Tibial nerve (tissue), 4 donors: Measurements from ENCODE around the gene ALX4. TPM values are rescaled to one million over a fixed set of nuclear protein-coding genes. Genes with fewer than 3 reads are reported as not detected.

Experiments
- DNase-seq, 2 donors: peaks; one replicate each; pipeline ENCODE4 v3.0.0-alpha.2; 2019; ENCODE audit warnings: low spot score in 2 of 2
- H3K27ac ChIP-seq, 4 donors: fragments of 200-600 bp; sonication (generic) in 3 of 4; one replicate each; pipeline ENCODE4 v1.5.1; 2017 to 2019; ENCODE audit warnings: mild to moderate bottlenecking in 1 of 4
- H3K27me3 ChIP-seq, 2 donors: fragments of 200-600 bp; sonication (generic) in 1 of 2; one replicate each; pipeline versions ENCODE4 v1.5.1 to v1.6.0; 2017 to 2019
- H3K36me3 ChIP-seq, 3 donors: fragments of 200-600 bp; sonication (generic); one replicate each; pipeline ENCODE4 v1.5.1; 2018 to 2019
- H3K4me1 ChIP-seq, 4 donors: fragments of 200-600 bp; sonication (generic) in 3 of 4; one replicate each; pipeline ENCODE4 v1.5.1; 2017 to 2019
- H3K4me3 ChIP-seq, 4 donors: fragments of 200-600 bp; sonication (generic) in 3 of 4; one replicate each; pipeline ENCODE4 v1.5.1; 2017 to 2019; ENCODE audit warnings: mild to moderate bottlenecking in 1 of 4, moderate library complexity in 1 of 4
- H3K9me3 ChIP-seq, 4 donors: fragments of 200-600 bp; sonication (generic) in 3 of 4; one replicate each; pipeline ENCODE4 v1.5.1; 2017 to 2019
- EP300 ChIP-seq, 2 donors: sonication (generic); formaldehyde crosslinking; IDR thresholded peaks; one replicate each; pipeline ENCODE4 v1.6.1; 2017; ENCODE audit warnings: antibody characterized with exemption in 2 of 2, mild to moderate bottlenecking in 1 of 2
- POLR2A ChIP-seq, 2 donors: fragments of 450-650 bp; IDR thresholded peaks; one replicate each; pipeline ENCODE4 v1.6.1; 2017; ENCODE audit warnings: antibody characterized with exemption in 2 of 2, mild to moderate bottlenecking in 2 of 2, moderate library complexity in 2 of 2
- WGBS, 2 donors: methylation state at CpG; one replicate each; pipeline ENCODE4 v1.1.5; 2018; 5-methylcytosine and 5-hydroxymethylcytosine counted together
- total RNA-seq, 4 donors: library from RNA; depleted of rRNA; stranded (reverse); fragments of >200 nt; gene quantifications; one replicate each; pipeline ENCODE4 v1.1.0, GENCODE V29; 2016
- TF ChIP-seq, protein P1 (sequence below), 5 experiments: fragments of 200-600 bp in 3 of 5; fragments of 450-650 bp in 2 of 5; sonication (generic) in 3 of 5; IDR thresholded peaks; one replicate each; pipeline ENCODE4 v1.5.1; 2016 to 2019; ENCODE audit warnings: antibody characterized with exemption in 5 of 5, mild to moderate bottlenecking in 3 of 5, moderate library complexity in 2 of 5

The ALX4 gene
- total RNA-seq, 4 donors from 2014 or later, result under 0.01 to 0.30 (median 0.22) TPM; not detected in 1

DNA sequence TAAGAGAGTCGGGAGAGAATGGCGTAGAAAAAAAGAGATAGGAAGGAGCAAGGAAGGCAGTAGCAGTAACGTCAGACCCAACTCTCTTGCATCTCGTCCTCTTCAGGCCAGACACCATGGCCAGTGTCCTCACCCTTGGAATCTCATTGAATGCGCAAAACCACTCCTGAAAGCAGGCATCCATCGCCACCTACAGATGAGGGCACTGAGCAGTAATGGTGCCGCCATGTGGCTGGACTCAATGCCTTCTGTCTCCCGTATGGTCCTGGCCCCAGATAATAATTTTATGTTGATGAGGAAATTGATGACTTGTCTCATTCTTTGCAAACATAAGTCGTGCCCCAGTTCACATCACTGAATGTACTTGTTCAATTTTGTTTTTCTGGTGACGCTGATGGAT is 17.8 kb upstream of the ALX4 start:
- Histone ChIP-seq H3K27ac (no peak overlapping the region), H3K27me3 (peaks cover 0 to 96% of the 10 kb centered on the region in 2 donors), H3K4me1 (no peaks in the 10 kb centered on the region), H3K9me3 (no peaks in the 10 kb centered on the region), H3K4me3 (no peak overlapping the region), H3K36me3 (no peaks in the 10 kb centered on the region)
- TF ChIP-seq POLR2A (IDR thresholded peaks at IDR 0.05) (no peak), EP300 (IDR thresholded peaks at IDR 0.05) (no peak)
- TF ChIP-seq, protein P1, sequence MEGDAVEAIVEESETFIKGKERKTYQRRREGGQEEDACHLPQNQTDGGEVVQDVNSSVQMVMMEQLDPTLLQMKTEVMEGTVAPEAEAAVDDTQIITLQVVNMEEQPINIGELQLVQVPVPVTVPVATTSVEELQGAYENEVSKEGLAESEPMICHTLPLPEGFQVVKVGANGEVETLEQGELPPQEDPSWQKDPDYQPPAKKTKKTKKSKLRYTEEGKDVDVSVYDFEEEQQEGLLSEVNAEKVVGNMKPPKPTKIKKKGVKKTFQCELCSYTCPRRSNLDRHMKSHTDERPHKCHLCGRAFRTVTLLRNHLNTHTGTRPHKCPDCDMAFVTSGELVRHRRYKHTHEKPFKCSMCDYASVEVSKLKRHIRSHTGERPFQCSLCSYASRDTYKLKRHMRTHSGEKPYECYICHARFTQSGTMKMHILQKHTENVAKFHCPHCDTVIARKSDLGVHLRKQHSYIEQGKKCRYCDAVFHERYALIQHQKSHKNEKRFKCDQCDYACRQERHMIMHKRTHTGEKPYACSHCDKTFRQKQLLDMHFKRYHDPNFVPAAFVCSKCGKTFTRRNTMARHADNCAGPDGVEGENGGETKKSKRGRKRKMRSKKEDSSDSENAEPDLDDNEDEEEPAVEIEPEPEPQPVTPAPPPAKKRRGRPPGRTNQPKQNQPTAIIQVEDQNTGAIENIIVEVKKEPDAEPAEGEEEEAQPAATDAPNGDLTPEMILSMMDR (IDR thresholded peaks at IDR 0.05), result no peak
- no peak for DNase-seq
- 54 to 58% methylated on average over 10 of the region's 10 CpGs for WGBS, 2 donors

DNA sequence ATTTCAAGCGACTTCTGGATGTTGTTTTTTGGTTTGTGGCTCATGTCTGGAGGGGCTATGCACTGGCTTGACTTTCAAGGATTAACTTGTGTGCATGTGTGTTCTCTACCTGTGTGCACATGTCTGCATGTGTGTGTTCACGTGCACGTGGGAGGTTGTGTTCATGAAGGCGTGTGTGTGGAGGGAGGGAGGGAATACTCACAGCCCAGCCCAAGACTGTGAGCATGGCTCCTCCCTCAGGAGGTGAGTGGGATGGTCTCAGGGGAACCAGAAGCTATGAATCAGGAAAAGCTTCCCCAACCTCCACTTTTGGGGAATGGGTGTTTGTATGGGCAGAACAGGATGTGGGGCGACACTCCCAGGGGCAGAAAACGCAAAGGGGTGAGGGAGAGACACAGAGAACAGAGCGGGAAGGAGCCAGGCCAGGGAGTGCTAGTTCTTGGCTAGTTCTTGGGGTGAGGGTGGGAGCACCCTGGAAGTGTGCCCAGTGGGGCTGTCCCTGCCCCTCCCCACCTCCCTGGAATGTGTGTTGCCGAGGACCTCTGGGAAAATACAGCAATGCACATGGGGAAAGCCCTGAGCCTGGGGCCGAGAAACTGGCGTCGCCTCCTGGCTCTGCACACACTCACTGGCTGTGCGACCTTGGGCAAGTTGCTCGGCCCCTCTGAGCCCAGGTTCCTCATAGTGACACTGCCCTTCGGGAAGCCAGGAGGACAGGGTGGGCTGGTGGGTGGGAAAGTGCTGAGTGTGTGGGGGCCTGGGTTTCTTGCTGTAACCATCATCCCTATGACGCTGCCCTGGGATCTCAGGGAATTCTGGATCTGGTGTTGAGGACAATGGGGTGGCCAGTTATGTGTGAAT is 16.9 kb upstream of the ALX4 start:
- Histone ChIP-seq H3K36me3 (no peaks in the 10 kb centered on the region), H3K27me3 (peaks cover 0 to 96% of the 10 kb centered on the region in 2 donors), H3K9me3 (no peaks in the 10 kb centered on the region), H3K4me3 (no peak overlapping the region), H3K27ac (no peak overlapping the region), H3K4me1 (no peaks in the 10 kb centered on the region)
- no peak for TF ChIP-seq POLR2A (IDR thresholded peaks at IDR 0.05)
- no peak for TF ChIP-seq EP300 (IDR thresholded peaks at IDR 0.05)
- TF ChIP-seq, protein P1 (IDR thresholded peaks at IDR 0.05), result no peak
- no peak for DNase-seq
- 29 to 45% methylated on average over 13 of the region's 15 CpGs for WGBS, 2 donors

DNA sequence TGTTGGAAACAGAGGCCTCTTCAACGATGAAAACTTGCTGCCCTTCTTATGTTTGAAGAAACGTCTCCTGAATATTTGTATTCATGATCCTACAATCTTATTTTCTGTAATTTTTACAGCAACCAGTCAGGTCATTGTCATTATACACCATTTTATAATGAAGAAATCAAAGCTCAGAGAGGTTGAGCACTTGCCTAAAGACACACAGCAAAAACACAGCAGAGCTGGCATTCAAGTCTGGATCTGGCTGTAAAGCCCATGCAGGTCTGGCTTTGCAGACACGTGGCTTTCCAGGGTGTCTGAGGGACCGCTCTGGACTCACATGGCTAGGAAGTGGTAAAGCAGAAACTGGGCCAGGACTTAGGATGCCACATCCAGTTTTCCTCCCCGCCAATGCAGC is 15.8 kb upstream of the ALX4 start:
- TF ChIP-seq, protein P1 (IDR thresholded peaks at IDR 0.05), result no peak
- TF ChIP-seq POLR2A (IDR thresholded peaks at IDR 0.05) (no peak), EP300 (IDR thresholded peaks at IDR 0.05) (no peak)

DNA sequence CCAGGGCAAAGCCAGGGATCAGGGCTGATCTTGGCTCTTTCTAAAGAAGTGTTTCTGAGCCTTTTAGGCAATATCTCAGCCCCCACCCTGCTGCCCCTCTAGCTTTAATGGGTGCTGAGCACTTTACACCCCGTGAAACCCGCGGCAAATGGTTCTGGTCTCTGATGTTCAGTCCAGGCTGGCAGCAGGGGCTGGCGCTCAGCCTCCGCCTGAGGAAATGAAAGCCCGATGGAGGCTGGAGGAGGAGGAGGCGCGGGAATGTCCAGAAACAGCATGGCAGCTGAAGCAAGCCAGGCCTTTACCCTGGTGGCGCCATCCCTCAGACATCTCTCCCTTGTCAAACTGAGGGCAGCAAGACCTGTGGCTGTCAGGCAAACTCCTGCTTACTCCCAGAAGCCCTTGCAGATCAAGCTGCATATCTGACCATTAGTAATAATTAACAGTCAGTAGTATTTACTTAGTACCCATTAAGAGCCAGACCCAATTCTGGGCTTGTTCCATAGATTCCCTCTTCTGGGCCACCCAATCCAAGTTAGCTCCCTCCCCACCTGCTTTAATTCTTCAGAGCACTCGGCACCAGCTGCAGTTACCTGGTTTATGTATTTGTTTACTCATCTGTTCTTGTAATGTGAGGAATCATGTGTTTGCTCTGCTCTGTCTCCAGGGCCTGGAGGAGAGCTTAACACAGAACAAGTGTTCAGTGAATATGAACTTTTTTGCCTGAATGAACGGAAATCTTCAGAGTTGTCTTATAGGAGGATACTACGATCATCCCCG is 15.0 kb upstream of the ALX4 start:
- Histone ChIP-seq H3K27ac (no peak overlapping the region), H3K4me1 (peaks cover 0 to 6% (median 0%) of the 10 kb centered on the region in 4 donors), H3K4me3 (no peak overlapping the region), H3K36me3 (no peaks in the 10 kb centered on the region), H3K9me3 (no peaks in the 10 kb centered on the region), H3K27me3 (peaks cover 0 to 100% of the 10 kb centered on the region in 2 donors)
- WGBS, 2 donors, result 45 to 53% methylated on average over 11 to 13 of the region's 13 CpGs
- DNase-seq, result no peak
- TF ChIP-seq POLR2A (IDR thresholded peaks at IDR 0.05), result no peak

More for the DNA sequence above, 15.8 kb upstream of the ALX4 start:
- H3K4me3 ChIP-seq, result no peak overlapping the region
- DNase-seq, result no peak
- no peak overlapping the region for H3K27ac ChIP-seq
- no peaks in the 10 kb centered on the region for H3K9me3 ChIP-seq
- peaks cover 0 to 98% of the 10 kb centered on the region in 2 donors for H3K27me3 ChIP-seq
- 64 to 77% methylated on average over 5 of the region's 5 CpGs for WGBS, 2 donors
- H3K4me1 ChIP-seq, result no peaks in the 10 kb centered on the region
- H3K36me3 ChIP-seq, result no peaks in the 10 kb centered on the region

DNA sequence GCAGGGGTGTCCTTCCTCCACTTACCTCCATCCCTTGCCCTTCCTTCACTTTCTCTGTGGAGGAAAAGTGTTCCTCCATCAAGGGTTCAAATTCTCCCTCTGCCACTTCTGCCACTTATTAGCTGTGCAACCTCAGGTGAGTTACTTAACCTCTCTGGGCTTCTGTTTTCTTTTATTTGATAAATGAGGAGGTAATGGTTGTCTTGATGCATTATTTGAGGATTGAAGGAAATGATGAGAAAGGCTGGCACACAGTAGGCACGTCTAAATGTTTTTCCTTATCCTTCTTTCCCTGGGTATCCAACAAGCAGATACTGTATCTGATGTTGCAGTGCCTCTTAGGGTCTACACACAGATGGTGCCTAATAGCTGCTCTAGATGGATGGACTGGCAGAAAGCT is 14.3 kb upstream of the ALX4 start:
- Histone ChIP-seq H3K27me3 (peaks cover 0 to 100% of the 10 kb centered on the region in 2 donors), H3K4me1 (peaks cover 0 to 13% (median 0%) of the 10 kb centered on the region in 4 donors), H3K4me3 (no peak overlapping the region), H3K9me3 (no peaks in the 10 kb centered on the region), H3K36me3 (no peaks in the 10 kb centered on the region), H3K27ac (no peak overlapping the region)
- WGBS, 2 donors, result 53 to 62% methylated on average over 1 of the region's 1 CpG
- no peak for DNase-seq
- TF ChIP-seq, protein P1 (IDR thresholded peaks at IDR 0.05), result no peak
- TF ChIP-seq EP300 (IDR thresholded peaks at IDR 0.05) (no peak), POLR2A (IDR thresholded peaks at IDR 0.05) (no peak)
